Panc1 (cell line): ENCODE measurements around the gene MPP2. TPM values are rescaled to one million over a fixed set of nuclear protein-coding genes. Genes with fewer than 3 reads are reported as not detected.

ENCODE experiments used
- ATAC-seq: fragments of 200-7000 bp; cut with Tn5 transposase; 2 replicates; pipeline ENCODE4 v1.9.1; 2020; ENCODE audit warnings: mild to moderate bottlenecking, moderate library complexity
- BruUV-seq: library from RNA; stranded (reverse); fragments of 400-500 nt; replicated peaks from 2 replicates; lab custom pipeline; 2021; lab: Mats Ljungman, UMichigan
- CTCF ChIA-PET: fragments of 300-600 bp; sonication (Branson Sonifier 250); formaldehyde crosslinking; loops from one replicate; lab custom pipeline; 2022; ENCODE audit warnings: antibody characterized with exemption; lab: Charles Lee
- POLR2A ChIA-PET: fragments of 300-600 bp; sonication (Branson Sonifier 250); formaldehyde crosslinking; loops from one replicate; lab custom pipeline; 2022; ENCODE audit warnings: antibody characterized with exemption; lab: Charles Lee
- DNase-seq: peaks from one replicate; pipeline ENCODE4 v3.0.0-alpha.2; 2010; ENCODE audit warnings: low read depth, low spot score
- H3K27ac ChIP-seq: 2 replicates; pipeline ENCODE4 v1.5.1; 2011; ENCODE audit warnings: mild to moderate bottlenecking, low read length, inconsistent platforms
- H3K27me3 ChIP-seq: fragments of 200-500 bp; sonication (Bioruptor generic); 2 replicates; pipeline ENCODE4 v1.6.0; 2014; ENCODE audit warnings: low read length, inconsistent platforms; ENCODE audit not compliant: control insufficient read depth, insufficient read depth
- H3K36me3 ChIP-seq: fragments of 200-500 bp; sonication (Bioruptor generic); 2 replicates; pipeline ENCODE4 v1.5.1; 2014; ENCODE audit warnings: inconsistent platforms, mild to moderate bottlenecking, low read length, moderate library complexity; ENCODE audit not compliant: control insufficient read depth, insufficient read depth
- H3K4me1 ChIP-seq: 2 replicates; pipeline ENCODE4 v1.5.1; 2011; ENCODE audit warnings: inconsistent platforms, mild to moderate bottlenecking, low read length, moderate library complexity; ENCODE audit not compliant: control insufficient read depth, insufficient read depth
- H3K4me3 ChIP-seq, 2 experiments: 2 replicates each; pipeline ENCODE4 v1.5.1; 2011 to 2012; ENCODE audit warnings: low read depth in 2 of 2, low read length in 2 of 2, mild to moderate bottlenecking in 2 of 2, inconsistent platforms in 1 of 2, moderate library complexity in 1 of 2
- H3K9me3 ChIP-seq: fragments of 200-500 bp; sonication (Bioruptor generic); 2 replicates; pipeline ENCODE4 v1.5.1; 2014; ENCODE audit warnings: low read depth, mild to moderate bottlenecking, inconsistent platforms, low read length, moderate library complexity; ENCODE audit not compliant: control insufficient read depth, insufficient read depth
- CTCF ChIP-seq: fragments of 450-650 bp; IDR thresholded peaks from 2 replicates; pipeline ENCODE4 v1.5.1; 2017; ENCODE audit warnings: mild to moderate bottlenecking
- POLR2AphosphoS5 ChIP-seq: IDR thresholded peaks from 2 replicates; pipeline ENCODE4 v1.6.1; 2012; ENCODE audit warnings: mild to moderate bottlenecking, low read depth, low read length, moderate library complexity
- REST ChIP-seq, 2 experiments: IDR thresholded peaks; 2 replicates each; pipeline ENCODE4 v1.6.1; 2011 to 2012; ENCODE audit warnings: low read depth in 2 of 2, control low read depth in 1 of 2, low read length in 1 of 2, mild to moderate bottlenecking in 1 of 2, moderate library complexity in 1 of 2; ENCODE audit not compliant: insufficient read depth in 1 of 2
- SIN3A ChIP-seq: IDR thresholded peaks from 2 replicates; pipeline ENCODE4 v1.6.1; 2012; ENCODE audit warnings: low read depth, mild to moderate bottlenecking, low read length, moderate library complexity, borderline replicate concordance; ENCODE audit not compliant: insufficient read depth
- TCF7L2 ChIP-seq: IDR thresholded peaks from 2 replicates; pipeline ENCODE4 v1.6.1; 2011; ENCODE audit warnings: mild to moderate bottlenecking, low read depth, low read length, inconsistent platforms
- in situ Hi-C: cut with HindIII; loops from 2 replicates; pipeline ENCODE4 v1.10.0; 2016; ENCODE audit warnings: low sequenced_read_pairs, low pct_unique_long_range_greater_than_20kb
- intact Hi-C: fragments of 100-400 bp; cut with micrococcal nuclease; formaldehyde crosslinking; loops from one replicate; pipeline ENCODE4 v1.10.0; 2022; ENCODE audit not compliant: unreplicated experiment
- total RNA-seq: library from RNA; stranded (reverse); gene quantifications from one replicate; pipeline ENCODE4 v1.2.1, GENCODE V29; 2021; ENCODE audit not compliant: unreplicated experiment

MPP2 gene
- total RNA-seq, 1 experiment from 2014 or later = 3.5 TPM

DNA sequence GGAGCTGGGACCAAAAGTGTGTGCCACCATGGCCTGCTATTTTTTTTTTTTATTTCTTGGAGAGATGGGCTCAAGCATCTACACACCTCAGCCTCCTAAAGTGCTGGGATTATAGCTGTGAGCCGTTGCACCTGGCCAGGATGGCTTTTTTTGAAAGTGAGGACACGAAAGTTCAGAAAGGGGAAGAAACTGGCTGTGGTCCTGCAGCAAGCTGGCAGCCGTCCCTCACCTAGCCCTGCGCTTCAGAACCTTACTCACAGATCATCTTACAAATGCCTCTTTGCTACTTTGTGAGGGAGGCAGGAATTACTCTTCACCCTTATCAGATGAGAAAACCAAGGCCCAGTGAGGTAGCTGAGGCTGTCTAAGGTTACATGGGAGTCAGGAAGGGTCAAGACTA lies 39.4 kb upstream of the MPP2 start:
- Histone ChIP-seq H3K4me3 (no peak overlapping the region), H3K27ac (no peak overlapping the region), H3K27me3 (no peaks in the 10 kb centered on the region), H3K4me1 (no peaks in the 10 kb centered on the region), H3K9me3 (no peaks in the 10 kb centered on the region), H3K36me3 (no peaks in the 10 kb centered on the region)
- DNase-seq (no peak), ATAC-seq (no peak)
- POLR2A ChIA-PET = interaction anchor here (0.7 kb wide), 1 partner anchor 21 kb away, joined by 20 read pairs; no protein-coding TSS in a partner anchor
- TF ChIP-seq CTCF (no peak), REST (IDR thresholded peaks at IDR 0.05; ENCODE audit: insufficient read depth in 1 of 2, low read depth in 2 of 2, low read length in 1 of 2) (no peak), SIN3A (no peak), POLR2AphosphoS5 (no peak), TCF7L2 (no peak)
- no TSS peak for BruUV-seq
- intact Hi-C loops (no loop called here), in situ Hi-C loops (no loop called here)
- CTCF ChIA-PET = interaction anchor here (0.9 kb wide), 1 partner anchor 33 kb away, joined by 3 read pairs; no protein-coding TSS in a partner anchor

- Histone ChIP-seq H3K4me3 (no peak overlapping the region), H3K27ac (no peak overlapping the region), H3K27me3 (no peaks in the 10 kb centered on the region), H3K9me3 (no peaks in the 10 kb centered on the region), H3K36me3 (no peaks in the 10 kb centered on the region), H3K4me1 (no peaks in the 10 kb centered on the region)
- intact Hi-C loops (no loop called here), in situ Hi-C loops (no loop called here)
- TF ChIP-seq TCF7L2 (no peak), CTCF (no peak), POLR2AphosphoS5 (no peak), REST (IDR thresholded peaks at IDR 0.05; ENCODE audit: insufficient read depth in 1 of 2, low read depth in 2 of 2, low read length in 1 of 2) (no peak), SIN3A (no peak)
- ATAC-seq = no peak
- ChIA-PET CTCF (no interaction called here), POLR2A (no interaction called here)
- BruUV-seq = no TSS peak
- DNase-seq = no peak
These were observed 37.9 kb upstream of the MPP2 start for GRCh38 chr17:43945074-43945829.
